Measurements from ENCODE around the gene ABCA13. TPM values are rescaled to one million over a fixed set of nuclear protein-coding genes. Genes with fewer than 3 reads are reported as not detected.

Gene ABCA13
- total RNA-seq, 2 donors from 2014 or later = not detected

DNA sequence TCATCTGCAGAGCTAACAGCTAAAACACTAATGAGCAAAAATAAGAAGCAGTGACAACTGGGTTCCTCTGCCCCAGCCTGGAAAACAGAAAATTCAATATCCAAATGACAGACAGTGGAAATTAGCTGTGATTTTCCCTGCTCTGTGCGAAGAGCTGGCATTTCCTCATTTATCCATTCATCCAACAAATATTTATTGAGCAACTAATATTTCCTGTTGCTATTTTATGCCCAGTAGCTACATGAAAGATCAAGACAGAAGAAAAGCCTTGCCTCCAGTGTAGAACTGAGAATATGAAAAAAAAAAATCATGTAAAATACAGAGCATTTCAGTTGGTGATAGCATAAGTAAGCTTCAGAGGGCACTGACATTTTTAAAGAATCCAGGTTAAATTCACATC lies 140.9 kb downstream of the ABCA13 start:
- Mint-ChIP-seq H3K36me3 (ENCODE audit: low read depth) (no peaks in the 10 kb centered on the region), H3K27ac (no peak overlapping the region), H3K9me3 (no peaks in the 10 kb centered on the region), H3K4me3 (no peak overlapping the region), H3K27me3 (no peaks in the 10 kb centered on the region), H3K4me1 (no peaks in the 10 kb centered on the region)
- ATAC-seq (replicated peaks) = no peak

DNA sequence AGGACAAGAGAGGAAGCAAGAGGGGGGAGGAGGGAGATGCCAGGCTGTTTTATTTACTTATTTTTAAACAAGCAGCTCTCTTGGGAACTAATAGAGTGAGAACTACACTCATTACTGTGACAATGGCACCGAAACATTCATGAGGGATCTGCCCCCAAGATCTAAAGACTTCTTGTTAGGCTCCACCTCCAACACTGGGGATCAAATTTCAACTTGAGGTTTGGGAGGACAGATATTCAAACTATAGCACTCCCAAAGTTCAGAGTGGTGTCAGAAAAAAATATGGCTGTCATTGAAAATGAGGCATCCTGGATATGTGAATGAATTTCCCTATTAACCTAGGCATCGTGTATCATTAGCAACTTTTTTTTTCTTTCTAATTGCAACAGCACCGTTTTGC lies 145.5 kb downstream of the ABCA13 start:
- Mint-ChIP-seq H3K4me3 (no peak overlapping the region), H3K9me3 (no peaks in the 10 kb centered on the region), H3K4me1 (no peaks in the 10 kb centered on the region), H3K27me3 (peaks cover 5% of the 10 kb centered on the region), H3K27ac (no peak overlapping the region), H3K36me3 (ENCODE audit: low read depth) (no peaks in the 10 kb centered on the region)
- no peak for ATAC-seq (replicated peaks)

DNA sequence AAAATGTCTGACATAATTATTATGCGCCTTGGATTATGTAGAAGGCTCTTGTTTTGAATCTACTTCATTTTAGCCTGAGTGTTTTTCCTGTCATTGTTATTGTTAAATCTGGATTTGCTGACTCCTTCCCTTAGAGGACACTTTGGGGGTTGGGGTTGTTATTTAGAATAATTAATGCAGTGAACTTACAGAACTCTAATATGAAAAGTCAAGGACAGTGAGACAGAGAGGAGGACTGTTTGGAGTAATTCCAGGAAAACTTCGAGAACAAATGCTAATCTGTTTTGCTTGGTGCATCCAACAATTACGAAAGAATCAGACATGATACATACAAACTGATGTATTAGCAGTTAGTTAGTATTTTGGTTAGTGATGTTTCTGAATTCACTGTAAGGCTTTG lies 146.1 kb downstream of the ABCA13 start:
- Mint-ChIP-seq H3K4me3 (no peak overlapping the region), H3K36me3 (ENCODE audit: low read depth) (no peaks in the 10 kb centered on the region), H3K9me3 (no peaks in the 10 kb centered on the region), H3K27me3 (peaks cover 5% of the 10 kb centered on the region), H3K27ac (no peak overlapping the region), H3K4me1 (no peaks in the 10 kb centered on the region)
- no peak for ATAC-seq (replicated peaks)

DNA sequence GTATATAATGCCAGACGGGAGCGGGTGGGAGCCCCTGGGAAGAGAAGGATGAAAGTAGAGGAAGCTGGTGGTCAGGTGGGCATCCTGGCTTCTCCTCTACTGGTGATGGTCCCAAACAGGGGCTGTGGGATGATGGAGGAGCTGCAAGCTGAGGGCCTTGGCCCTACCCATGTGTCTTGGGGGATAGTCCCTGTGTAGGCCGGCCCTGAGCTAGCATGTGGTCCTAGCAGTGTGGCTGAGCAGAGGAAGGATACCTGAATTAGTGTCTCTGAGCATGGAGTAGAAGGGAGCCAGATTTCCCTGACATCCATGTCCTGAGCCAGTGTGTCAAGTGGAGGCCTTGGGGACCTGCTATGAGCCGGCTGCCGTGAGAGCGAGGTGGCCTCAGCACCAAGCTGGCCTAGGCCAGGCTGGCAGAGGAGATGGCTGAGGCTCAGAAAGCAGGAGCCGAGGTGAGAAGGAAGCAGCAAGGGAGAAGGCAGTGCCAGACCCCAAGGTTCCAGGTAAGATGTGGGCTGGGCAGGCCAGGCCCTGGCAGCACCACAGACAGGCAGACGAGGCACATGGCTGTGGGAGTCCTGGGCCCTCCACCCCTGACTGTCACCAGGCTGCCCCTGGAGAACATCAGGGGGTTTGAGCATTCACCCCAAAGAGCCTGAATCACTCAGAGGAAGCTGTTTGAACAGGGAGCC lies 150.2 kb downstream of the ABCA13 start:
- Mint-ChIP-seq H3K27ac (no peak overlapping the region), H3K4me1 (no peaks in the 10 kb centered on the region), H3K9me3 (peaks cover 9% of the 10 kb centered on the region), H3K27me3 (peaks cover 5% of the 10 kb centered on the region), H3K4me3 (no peak overlapping the region), H3K36me3 (ENCODE audit: low read depth) (no peaks in the 10 kb centered on the region)
- no peak for ATAC-seq (replicated peaks)

DNA sequence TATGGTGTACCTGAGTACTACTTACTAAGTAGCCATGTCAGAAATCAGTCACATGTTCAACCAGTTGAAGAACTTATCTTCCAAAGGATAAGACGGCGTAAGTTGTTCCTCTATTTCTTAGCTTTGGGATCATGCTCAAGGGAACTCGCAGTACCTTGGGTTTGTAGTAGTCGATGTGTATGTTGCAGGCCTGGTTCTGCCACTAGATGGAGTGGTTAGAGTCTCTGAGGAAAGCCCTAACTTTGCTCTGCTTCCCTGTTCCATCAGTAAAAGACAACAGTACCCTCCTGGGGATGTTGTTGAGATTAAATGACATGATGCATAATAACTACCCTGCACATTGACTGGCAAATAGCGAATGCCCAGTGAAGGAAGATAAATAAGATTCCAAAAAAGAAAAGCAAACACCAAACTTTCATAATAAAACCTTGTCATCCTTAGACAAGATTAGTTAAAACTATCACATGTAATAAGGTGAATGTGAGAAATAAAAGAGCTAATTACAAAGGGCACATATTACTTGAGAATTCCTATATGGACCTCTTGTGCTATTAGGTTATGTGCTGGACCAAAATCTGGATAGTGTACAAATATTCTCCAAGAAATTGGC lies 165.9 kb downstream of the ABCA13 start:
- no peak overlapping the region for H3K27ac Mint-ChIP-seq
- no peak overlapping the region for H3K4me3 Mint-ChIP-seq
- H3K4me1 Mint-ChIP-seq = no peaks in the 10 kb centered on the region
- ATAC-seq (replicated peaks) = no peak
- H3K27me3 Mint-ChIP-seq = peaks cover 3% of the 10 kb centered on the region
- no peaks in the 10 kb centered on the region for H3K9me3 Mint-ChIP-seq
- no peaks in the 10 kb centered on the region for H3K36me3 Mint-ChIP-seq (ENCODE audit: low read depth)

DNA sequence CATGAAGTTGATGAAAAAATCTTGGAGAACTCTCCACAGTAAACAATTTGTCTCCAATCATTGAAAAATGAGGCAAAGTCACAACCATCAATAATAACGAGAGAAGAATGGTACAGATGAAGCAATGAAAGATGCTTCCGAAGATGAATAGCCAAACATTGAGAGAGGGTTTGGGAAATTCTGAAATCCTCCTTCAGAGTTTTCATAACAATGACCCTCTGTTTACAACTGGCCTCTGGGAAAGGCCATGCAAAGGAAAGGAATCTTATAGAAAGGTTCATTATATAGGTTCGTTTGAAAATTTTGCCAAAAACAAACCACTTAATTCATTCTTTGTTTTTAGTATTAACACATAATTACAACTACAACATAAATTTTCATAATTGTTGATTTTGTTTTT lies 166.5 kb downstream of the ABCA13 start:
- no peaks in the 10 kb centered on the region for H3K9me3 Mint-ChIP-seq
- H3K4me3 Mint-ChIP-seq = no peak overlapping the region
- H3K27ac Mint-ChIP-seq = no peak overlapping the region
- no peaks in the 10 kb centered on the region for H3K36me3 Mint-ChIP-seq (ENCODE audit: low read depth)
- peaks cover 3% of the 10 kb centered on the region for H3K27me3 Mint-ChIP-seq
- no peaks in the 10 kb centered on the region for H3K4me1 Mint-ChIP-seq
- no peak for ATAC-seq (replicated peaks)

DNA sequence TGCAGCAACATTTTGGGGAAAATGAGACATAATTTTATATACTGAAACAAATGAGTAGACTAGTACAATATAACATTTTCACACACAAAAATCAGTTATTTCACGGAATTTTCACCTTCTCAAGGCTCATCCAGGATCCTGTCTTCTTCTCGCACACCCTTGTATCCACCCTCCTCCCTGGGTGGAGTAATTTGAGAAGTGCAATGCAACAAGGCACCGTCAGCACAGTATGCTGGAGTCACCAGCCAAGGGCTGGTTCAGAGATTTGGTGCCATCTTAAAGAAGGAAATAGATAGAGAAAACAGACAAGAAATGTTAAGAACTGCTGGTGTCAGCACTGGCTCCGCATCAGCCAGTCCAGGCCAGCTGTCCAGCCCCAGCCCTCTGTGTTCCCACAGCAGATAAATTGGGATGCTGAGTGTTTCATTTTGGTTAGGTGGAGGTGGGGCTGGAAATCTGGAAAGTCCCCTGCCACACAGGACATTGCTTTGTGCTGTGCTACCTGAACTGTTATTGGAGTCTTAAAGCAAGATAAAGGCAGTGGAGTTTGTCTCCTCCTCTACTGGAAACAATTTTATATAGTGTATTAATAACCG lies 176.1 kb downstream of the ABCA13 start:
- H3K36me3 Mint-ChIP-seq (ENCODE audit: low read depth) = no peaks in the 10 kb centered on the region
- H3K27ac Mint-ChIP-seq = no peak overlapping the region
- H3K9me3 Mint-ChIP-seq = no peaks in the 10 kb centered on the region
- no peak overlapping the region for H3K4me3 Mint-ChIP-seq
- no peak for ATAC-seq (replicated peaks)
- no peaks in the 10 kb centered on the region for H3K27me3 Mint-ChIP-seq
- H3K4me1 Mint-ChIP-seq = no peaks in the 10 kb centered on the region

DNA sequence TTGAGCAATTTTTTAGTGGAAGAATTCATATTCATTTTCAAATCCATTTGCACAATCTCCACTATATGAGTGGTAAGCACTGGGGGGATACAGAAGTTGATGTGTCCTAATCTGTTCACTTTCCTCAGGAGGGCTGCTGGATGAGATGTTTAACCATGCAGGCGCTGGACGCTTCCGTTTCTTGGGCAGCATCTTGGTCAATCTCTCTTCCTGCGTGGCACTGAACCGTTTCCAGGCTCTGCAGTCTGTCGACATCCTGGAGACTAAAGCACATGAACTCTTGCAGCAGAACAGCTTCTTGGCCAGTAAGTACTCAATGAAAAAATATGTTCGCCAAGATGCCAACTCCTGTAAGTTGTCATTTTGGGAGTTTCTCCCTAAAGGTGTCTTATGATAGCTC lies 179.3 kb downstream of the ABCA13 start:
- Mint-ChIP-seq H3K4me3 (no peak overlapping the region), H3K36me3 (ENCODE audit: low read depth) (no peaks in the 10 kb centered on the region), H3K9me3 (peaks cover 6% of the 10 kb centered on the region), H3K27ac (no peak overlapping the region), H3K4me1 (no peaks in the 10 kb centered on the region), H3K27me3 (peaks cover 9% of the 10 kb centered on the region)
- no peak for ATAC-seq (replicated peaks)

DNA sequence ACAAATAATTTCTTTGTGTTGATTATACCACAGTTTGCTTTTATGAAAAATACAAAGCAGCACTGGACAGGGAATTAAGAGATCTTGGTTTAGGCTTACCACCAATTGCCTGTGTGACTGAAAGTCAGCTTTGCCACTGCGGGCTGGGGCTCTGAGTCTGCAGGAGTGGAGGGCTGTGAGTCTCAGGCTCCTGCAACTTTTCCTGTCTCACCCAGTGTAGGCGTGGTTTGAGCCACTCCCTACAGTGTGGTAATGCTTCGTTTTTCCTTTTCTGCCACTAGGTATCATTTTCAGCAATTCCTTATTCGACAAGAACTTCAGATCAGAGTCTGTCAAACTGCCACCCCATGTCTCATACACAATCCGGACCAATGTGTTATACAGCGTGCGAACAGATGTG lies 180.6 kb downstream of the ABCA13 start:
- Mint-ChIP-seq H3K9me3 (peaks cover 6% of the 10 kb centered on the region), H3K4me1 (no peaks in the 10 kb centered on the region), H3K27me3 (peaks cover 9% of the 10 kb centered on the region), H3K27ac (no peak overlapping the region), H3K4me3 (no peak overlapping the region), H3K36me3 (ENCODE audit: low read depth) (no peaks in the 10 kb centered on the region)
- ATAC-seq (replicated peaks) = no peak

DNA sequence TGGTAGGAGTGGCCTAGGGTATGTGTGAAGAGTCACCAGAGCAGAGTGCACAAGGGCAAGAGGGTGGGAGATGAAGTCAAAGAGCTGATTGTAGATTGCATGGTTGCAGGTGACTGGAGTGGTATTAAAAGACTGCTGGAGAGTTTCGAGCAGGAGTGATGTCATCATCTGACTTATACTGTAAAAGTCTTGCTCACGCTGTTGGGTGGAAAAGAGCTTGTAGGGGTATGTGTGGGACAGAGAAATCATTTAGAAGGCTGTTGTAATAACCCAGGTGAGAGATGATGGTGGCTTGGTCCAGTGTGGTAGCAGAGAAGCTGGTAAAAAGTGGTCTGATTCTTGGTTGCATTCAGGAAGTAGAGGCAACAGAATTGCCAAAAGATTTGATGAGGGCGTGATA lies 184.1 kb downstream of the ABCA13 start:
- H3K36me3 Mint-ChIP-seq (ENCODE audit: low read depth) = no peaks in the 10 kb centered on the region
- no peak for ATAC-seq (replicated peaks)
- H3K27ac Mint-ChIP-seq = no peak overlapping the region
- H3K27me3 Mint-ChIP-seq = peaks cover 9% of the 10 kb centered on the region
- peaks cover 6% of the 10 kb centered on the region for H3K9me3 Mint-ChIP-seq
- H3K4me3 Mint-ChIP-seq = no peak overlapping the region
- H3K4me1 Mint-ChIP-seq = no peaks in the 10 kb centered on the region

DNA sequence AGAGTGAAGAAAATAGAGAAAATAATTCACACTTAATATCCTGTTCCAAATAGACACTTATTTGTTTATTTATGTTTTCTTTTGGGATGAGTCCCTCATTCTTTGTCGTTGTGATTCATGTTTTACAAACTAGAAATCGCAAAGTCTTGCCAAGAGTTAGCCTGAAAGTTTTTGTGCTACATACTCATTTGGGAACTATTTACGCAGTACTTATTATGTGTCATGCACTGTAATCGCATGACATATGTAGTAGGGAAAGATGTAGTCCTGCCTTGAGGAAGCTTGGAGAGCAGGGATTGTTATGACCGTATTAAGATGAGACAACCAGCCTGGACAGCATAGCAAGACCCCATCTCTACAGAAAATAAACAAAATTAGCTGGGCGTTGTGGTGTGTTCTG lies 189.3 kb downstream of the ABCA13 start:
- H3K27me3 Mint-ChIP-seq = peaks cover 4% of the 10 kb centered on the region
- H3K4me1 Mint-ChIP-seq = no peaks in the 10 kb centered on the region
- H3K4me3 Mint-ChIP-seq = no peak overlapping the region
- H3K36me3 Mint-ChIP-seq (ENCODE audit: low read depth) = no peaks in the 10 kb centered on the region
- no peak for ATAC-seq (replicated peaks)
- H3K27ac Mint-ChIP-seq = no peak overlapping the region
- no peaks in the 10 kb centered on the region for H3K9me3 Mint-ChIP-seq

DNA sequence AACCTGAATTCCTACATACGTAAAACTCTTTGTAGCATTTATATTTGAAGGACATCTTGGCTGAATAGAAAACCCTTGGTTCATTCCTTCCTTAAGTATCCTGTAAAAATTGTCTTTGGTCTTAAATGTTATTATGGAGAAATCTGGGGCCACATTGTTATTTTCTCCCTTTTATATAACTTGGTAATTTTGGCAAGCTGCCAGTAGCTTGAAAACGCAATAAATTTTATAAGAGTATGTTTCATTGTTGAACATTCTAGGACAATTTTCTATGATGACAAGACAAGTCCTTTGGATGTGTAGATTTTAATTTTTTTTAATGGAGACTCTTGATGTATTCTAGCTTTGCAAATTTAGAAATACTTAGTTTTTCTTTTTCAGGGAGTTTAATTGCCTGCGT lies 191.9 kb downstream of the ABCA13 start:
- Mint-ChIP-seq H3K9me3 (peaks cover 3% of the 10 kb centered on the region), H3K36me3 (ENCODE audit: low read depth) (no peaks in the 10 kb centered on the region), H3K4me3 (no peak overlapping the region), H3K27ac (no peak overlapping the region), H3K27me3 (peaks cover 8% of the 10 kb centered on the region), H3K4me1 (no peaks in the 10 kb centered on the region)
- ATAC-seq (replicated peaks) = no peak

DNA sequence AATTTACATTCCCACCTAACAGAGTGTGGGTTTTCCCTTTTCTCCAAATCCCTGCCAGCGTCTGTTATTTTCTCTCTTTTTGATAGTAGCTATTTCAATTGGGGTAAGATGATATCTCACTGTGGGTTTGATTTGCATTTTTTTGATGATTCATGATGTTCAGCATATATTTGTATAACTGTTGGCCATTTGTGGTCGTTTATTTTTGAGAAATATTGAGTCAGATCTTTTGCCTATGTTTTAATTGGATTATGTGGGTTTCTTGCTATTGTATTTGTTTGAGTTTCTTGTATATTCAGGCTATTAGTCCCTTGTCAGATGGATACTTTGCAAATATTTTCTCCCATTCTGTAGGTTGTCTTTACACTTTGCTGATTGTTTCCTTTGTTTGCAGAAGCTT lies 193.8 kb downstream of the ABCA13 start:
- Mint-ChIP-seq H3K4me1 (no peaks in the 10 kb centered on the region), H3K27me3 (peaks cover 8% of the 10 kb centered on the region), H3K4me3 (no peak overlapping the region), H3K36me3 (ENCODE audit: low read depth) (no peaks in the 10 kb centered on the region), H3K27ac (no peak overlapping the region), H3K9me3 (peaks cover 3% of the 10 kb centered on the region)
- ATAC-seq (replicated peaks) = no peak

DNA sequence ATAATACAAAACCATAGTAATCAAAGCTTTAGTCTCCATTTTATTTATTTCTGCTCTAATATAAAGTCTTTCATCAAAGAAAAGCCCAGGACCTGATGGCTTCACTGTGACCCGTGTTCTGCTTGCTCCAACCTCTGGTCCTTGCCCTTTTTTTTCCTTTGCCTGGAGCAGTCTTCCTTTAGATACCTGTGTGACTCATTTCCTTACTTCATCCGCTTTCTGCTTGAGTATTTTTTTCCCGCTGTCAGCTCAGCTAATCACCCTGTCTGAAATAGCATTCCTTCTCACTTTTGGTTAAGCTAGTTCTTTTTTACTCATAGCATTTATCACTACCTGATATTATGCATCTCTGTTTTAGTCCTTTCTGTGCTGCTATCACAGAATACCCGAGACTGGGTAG lies 194.8 kb downstream of the ABCA13 start:
- Mint-ChIP-seq H3K9me3 (peaks cover 8% of the 10 kb centered on the region), H3K4me1 (no peaks in the 10 kb centered on the region), H3K4me3 (no peak overlapping the region), H3K36me3 (ENCODE audit: low read depth) (no peaks in the 10 kb centered on the region), H3K27ac (no peak overlapping the region), H3K27me3 (peaks cover 8% of the 10 kb centered on the region)
- no peak for ATAC-seq (replicated peaks)

DNA sequence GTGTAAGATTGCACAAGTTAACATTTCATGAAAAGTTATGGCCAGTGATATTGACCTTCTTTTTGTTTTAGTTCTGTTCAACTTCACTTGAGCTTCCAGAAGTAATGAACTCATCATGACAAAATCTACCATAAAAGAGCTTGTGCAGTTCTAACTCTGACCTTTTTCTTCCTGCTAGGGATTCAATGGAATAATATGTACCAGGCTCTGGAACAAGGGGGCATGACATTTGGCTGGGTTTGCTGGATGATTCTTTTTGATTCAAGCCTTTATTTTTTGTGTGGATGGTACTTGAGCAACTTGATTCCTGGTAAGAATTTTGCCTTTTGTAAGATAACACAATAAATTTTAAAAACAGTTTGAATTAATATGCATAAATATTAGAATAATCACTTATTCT lies 205.0 kb downstream of the ABCA13 start:
- no peaks in the 10 kb centered on the region for H3K36me3 Mint-ChIP-seq (ENCODE audit: low read depth)
- H3K4me1 Mint-ChIP-seq = no peaks in the 10 kb centered on the region
- no peak overlapping the region for H3K27ac Mint-ChIP-seq
- ATAC-seq (replicated peaks) = no peak
- H3K27me3 Mint-ChIP-seq = peaks cover 6% of the 10 kb centered on the region
- H3K4me3 Mint-ChIP-seq = no peak overlapping the region
- peaks cover 3% of the 10 kb centered on the region for H3K9me3 Mint-ChIP-seq
